NCI-H82 treated with DMSO at 0.1 percent for 48 hours (cell line): ENCODE measurements around the gene SAMM50.

Source experiments
- DNase-seq: peaks from one replicate; lab custom pipeline; 2025; ENCODE audit not compliant: unreplicated experiment; lab: John Stamatoyannopoulos, UW

Gene SAMM50

DNA sequence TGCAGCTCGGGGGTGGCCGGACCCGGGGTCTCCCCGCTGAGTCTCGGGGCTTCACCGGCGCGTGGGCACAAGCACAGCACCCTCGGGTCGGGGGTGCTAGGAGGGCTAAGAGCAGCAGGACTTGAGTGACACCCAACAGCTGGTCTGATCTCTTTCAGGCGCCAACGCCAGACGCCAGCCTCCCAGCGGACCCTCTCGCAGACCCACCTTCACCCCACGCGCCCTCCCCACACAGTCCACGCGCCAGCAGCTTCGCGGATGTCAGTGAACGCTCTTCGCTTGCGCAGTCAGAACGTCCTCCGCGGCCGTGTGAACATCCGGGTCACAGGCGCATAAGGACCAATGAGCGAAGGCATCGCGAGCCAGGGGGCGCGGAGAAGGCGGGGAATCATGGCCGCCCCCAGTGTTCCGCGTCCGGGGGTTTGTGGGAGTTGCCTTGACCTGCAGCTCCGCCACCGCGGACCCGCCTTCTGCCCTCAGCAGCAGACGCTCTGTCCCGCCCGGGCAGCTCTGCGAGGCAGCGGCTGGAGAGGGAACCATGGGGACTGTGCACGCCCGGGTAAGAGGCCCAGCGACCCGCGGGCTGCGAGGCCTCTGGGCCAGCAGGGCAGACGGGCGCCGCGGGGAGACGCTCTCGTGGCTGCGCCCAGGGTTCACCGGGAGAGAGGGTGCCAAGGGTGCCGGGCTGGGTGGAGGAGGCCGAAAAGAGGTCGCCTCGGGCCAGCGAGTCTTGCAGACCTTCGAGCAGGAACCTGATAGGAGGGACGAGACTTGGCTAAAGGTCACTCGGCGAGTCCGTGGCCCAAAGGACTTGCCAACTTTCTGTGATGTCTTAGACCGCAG is at the start of gene SAMM50:
TSS of gene SAMM50 (plus strand) at position 403 of the 843 bp plus-strand sequence. CDS start at position 539, 136 bp downstream.
- DNase-seq: peak; percentile 40

GRCh38 chr22:43905681-43906080 is 49.6 kb upstream of the SAMM50 start:
- DNase-seq: peak; percentile 15

DNA sequence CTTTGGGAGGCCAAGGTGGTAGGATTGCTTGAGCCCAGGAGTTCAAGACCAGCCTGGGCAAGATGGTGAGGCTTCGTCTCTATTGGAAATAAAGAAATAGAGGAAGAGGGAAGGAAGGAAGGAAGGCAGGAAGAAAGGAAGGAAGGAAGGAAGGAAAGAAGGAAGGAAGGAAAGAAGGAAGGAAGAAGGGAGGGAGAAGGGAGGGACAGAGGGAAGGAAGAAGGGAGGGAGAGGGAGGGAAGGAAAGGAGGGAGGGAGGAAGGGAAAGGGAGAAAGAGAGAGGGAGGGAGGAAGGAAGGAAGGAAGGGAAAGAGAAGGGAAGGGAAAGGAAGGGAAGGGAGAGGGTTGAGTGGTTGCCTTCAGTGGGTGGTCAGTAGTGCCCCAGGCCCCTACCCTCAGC is 45.5 kb upstream of the SAMM50 start:
- DNase-seq: no peak

- no peak for DNase-seq
These were observed 45.0 kb upstream of the SAMM50 start for GRCh38 chr22:43910178-43910695.

DNA sequence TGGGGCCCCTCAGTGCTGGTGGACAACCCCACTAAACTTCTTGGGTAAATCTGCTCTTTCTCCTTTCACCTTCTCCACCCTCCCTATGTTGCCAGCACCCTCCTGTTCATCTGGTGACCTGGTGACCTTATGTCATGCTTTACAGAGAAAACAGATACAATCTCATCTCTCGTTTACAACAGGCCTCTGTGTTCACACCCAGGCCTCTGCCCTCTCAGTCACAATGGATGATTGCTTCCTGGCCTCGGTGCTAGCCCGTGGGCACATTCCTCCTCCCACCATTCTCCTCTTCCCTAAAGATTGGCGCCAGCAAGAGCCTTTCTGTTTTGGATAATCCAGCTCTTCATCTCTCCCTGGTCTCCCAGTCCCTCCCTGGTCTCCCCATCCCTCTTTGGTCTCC is 43.9 kb upstream of the SAMM50 start:
- DNase-seq: no peak

- no peak for DNase-seq
These were observed 37.7 kb upstream of the SAMM50 start for GRCh38 chr22:43917521-43917920.

DNA sequence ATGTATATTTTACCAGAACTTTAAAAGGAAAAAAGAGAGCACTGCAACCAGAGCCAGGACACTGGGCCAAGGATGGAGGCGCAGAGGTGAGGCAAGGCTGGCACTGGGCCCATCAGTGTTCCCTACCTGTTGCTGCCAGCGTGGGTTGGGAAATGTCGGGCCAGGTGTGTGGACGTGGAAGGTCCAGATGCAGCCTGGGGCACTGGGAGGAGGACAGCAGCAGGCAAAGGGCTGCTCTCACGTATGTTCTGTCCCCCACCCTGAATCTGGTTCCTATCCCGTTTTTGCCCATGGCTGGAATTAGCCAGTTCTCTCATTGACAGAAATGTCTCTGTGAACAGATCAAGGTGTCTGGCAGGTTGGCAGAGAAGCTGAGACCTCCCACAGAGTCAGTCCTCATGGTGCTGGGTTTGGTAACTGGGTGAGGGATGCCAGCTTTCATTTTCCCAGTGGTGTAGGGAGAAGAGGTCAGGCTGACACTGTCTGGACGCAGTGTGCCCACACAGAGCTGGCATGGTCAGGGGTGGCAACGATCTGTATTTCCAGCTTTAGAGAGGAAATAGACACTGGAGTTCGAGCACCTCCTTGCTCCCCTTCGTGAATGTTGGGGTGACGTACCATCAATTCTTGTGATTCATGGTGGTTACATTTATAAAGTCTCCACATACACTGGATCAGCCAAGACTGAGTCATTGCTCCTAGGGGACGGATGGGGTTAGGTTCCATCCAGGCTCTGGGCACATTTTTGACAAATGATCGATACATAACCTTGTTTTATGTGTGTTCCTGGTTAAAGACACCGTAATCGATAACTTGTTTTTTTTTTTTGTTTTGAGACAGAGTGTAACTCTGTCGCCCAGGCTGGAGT is 35.9 kb upstream of the SAMM50 start:
- DNase-seq: no peak

DNA sequence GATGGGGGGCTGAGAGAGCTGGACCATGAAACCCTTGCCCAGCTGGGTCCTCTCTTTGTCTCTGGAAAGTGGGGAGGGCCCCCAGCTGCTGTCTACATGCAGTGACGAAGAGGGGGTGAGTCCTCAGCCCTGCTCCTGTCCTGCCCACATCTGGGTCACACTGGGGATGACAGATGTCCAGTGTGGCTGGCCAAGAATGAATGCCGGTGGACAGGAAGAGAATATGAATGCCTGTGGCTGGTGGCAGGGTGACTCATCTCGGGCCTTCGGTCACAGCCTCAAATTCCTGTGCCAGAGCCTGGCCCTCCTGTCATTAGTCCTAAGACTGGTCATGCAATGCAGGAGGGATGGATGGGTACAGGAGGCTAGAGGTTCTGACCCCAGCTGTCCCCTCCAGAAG is 33.9 kb upstream of the SAMM50 start:
- no peak for DNase-seq

DNA sequence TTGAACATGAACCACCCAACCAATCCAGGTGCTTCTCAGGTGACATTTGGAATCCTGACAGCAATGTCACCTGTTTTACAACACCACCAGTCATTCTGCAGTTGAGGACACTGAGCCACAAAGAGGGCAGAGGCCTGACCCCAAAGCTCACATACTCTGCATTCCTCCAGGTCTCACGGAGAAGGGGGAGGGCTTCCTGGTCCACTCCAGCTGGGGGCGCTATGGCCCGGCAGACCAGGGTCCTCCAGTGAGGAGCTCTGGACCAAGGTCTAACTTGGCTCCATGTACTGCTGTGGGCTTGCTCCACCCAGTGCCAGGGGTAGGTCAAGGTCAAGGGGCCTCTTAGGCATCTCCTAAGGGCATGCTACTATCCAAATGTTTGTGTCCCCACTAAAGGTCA is 33.1 kb upstream of the SAMM50 start:
- no peak for DNase-seq

GRCh38 chr22:43923191-43923590 is 32.1 kb upstream of the SAMM50 start:
- DNase-seq: no peak

- DNase-seq: peak; percentile 62
These were observed 31.4 kb upstream of the SAMM50 start, which contains the start of gene PNPLA3 for GRCh38 chr22:43923631-43924464. Gene PNPLA3 (plus strand): TSS chr22:43923805. CDS start chr22:43923912, 107 bp downstream.

DNA sequence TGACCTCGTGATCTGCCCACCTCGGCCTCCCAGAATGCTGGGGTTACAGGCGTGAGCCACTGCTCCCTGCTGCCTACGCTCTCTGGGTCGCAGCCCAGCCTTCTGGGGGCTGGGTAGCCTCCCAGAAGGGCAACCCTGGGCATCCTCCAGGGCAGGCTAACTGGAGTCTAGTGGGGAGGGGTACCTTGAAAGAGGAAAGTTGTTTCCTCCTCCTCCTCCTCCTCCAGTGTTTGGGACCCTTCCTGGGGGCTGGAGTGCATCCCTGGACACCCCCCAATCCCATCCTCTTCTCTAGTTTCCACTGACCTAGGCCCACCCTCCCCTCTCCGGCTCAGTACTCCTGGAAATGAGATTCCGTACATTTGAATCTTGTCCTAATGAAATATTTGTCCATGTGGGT is 30.4 kb upstream of the SAMM50 start:
- no peak for DNase-seq

DNA sequence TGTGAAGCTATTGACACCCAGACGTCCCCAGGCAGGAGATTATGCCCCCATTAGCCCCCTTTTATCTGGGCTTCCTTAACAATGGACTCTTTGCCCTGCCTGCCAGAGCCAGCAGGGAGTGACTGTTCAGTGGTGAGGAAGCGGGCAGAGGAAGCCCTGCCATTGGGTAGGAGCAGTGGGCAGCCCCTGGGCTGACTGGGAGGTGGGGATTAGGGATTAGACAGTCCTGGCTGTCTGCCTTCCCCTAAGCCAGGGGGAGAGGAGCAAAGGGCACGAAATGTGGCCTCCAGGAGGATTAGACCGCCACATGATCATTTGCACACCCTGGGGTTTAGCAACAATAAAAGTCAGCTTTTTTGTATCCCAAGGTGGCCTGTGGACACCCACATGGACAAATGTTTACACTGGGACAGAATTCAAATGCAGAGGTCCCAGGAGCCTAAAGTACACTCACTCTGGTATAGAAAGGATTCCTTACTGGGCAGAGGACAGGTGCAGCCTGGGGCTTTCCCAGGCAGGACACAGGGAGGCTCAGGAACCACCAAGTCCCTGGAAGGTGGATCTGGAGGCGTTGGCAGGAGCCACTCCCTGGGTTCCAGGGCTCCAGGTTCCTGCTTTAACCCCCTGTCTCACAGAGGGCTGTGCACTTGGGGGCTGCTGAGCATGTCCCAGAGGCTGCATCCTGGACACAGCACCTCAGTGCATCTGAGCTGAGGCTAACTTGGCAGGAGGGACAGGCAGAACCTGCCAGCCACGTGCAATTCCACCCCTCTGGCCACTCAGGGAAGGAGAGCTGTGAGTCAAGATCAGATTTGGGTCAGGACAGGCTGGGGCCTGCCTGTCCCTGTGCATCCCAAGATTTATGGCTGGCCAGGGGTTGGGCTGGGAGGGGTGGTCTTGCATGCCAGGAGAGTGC is 29.6 kb upstream of the SAMM50 start:
- DNase-seq: peak; percentile 83

GRCh38 chr22:43926349-43926710 is 28.9 kb upstream of the SAMM50 start:
- no peak for DNase-seq

- DNase-seq: no peak
These were observed 26.8 kb upstream of the SAMM50 start for GRCh38 chr22:43928468-43928867.

- no peak for DNase-seq
These were observed 26.3 kb upstream of the SAMM50 start for GRCh38 chr22:43928908-43929307.

DNA sequence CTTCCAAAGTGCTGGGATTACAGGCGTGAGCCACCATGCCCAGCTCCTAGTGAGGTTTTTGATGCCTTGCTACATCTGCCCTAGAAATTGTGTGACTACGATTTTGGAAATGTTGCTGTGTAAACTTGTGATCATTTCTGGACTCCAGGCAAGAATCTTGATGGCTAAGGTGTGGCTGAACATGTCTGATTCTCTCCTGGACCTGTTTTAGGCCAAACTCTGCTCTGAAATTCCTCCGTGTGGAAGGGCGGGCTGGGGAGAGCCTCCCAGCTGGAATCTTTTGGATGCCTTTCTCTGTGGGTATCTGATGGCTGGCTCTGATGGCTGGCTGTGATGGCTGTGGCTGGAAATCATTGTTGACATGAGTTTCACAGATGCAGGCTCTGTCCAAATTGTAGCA is 23.5 kb upstream of the SAMM50 start:
- no peak for DNase-seq

DNA sequence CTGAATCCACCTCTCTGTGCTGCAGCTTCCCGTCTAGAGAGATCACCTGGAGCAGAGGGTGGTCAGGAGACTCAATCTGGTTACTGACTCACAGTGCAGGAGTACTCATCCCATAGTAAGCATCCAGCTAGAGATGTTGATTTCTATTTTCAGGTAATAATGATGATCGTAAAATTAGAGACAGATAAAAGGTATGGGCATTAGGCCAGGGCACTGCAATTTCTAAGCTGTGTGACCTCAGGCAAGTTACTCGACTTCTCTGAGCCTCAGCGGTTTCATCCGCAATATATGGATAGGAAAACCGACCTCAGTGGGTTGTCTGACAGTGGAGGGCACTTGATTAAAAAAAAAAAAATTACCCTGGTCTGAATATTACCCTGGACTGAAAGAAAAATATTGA is 13.8 kb upstream of the SAMM50 start:
- no peak for DNase-seq

GRCh38 chr22:43944670-43945430 is 10.4 kb upstream of the SAMM50 start:
- DNase-seq: no peak
